Naive thymus-derived CD8-positive, alpha-beta T cell (primary cell): ENCODE results near the gene PLEKHF1. TPM values are rescaled to one million over a fixed set of nuclear protein-coding genes. Genes with fewer than 3 reads are reported as not detected.

ENCODE experiments used
- ATAC-seq, 2 donors: fragments of 150-1000 bp; cut with Tn5 transposase in 1 of 2; sonication (Bioruptor Pico), chemical (Tn5 transposase) in 1 of 2; 1 replicate in 1 of 2; 2 replicates in 1 of 2; pipeline ENCODE4 v1.10.0; 2021; ENCODE audit warnings: mild to moderate bottlenecking in 2 of 2, moderate library complexity in 2 of 2
- POLR2A ChIA-PET: fragments of 350-600 bp; sonication (Branson Sonifier 250); formaldehyde crosslinking; loops from one replicate; lab custom pipeline; 2021; ENCODE audit warnings: antibody characterized with exemption; lab: Charles Lee
- DNase-seq, 10 donors: peaks; one replicate each; pipeline versions ENCODE4 v3.0.0 to v3.0.0-alpha.2; 2020 to 2022
- H3K27ac Mint-ChIP-seq, 10 donors: one replicate each; pipeline ENCODE4 v1.8.0; 2020 to 2022; ENCODE audit warnings: mild to moderate bottlenecking in 10 of 10, mixed read lengths in 10 of 10, moderate library complexity in 4 of 10, inconsistent platforms in 1 of 10
- H3K27me3 Mint-ChIP-seq, 5 donors: one replicate each; pipeline ENCODE4 v1.8.0; 2021 to 2022; ENCODE audit warnings: mixed read lengths in 5 of 5
- H3K36me3 Mint-ChIP-seq, 3 donors: one replicate each; pipeline ENCODE4 v1.8.0; 2020 to 2022; ENCODE audit warnings: mixed read lengths in 3 of 3, mild to moderate bottlenecking in 2 of 3, inconsistent platforms in 1 of 3
- H3K4me1 Mint-ChIP-seq, 4 donors: one replicate each; pipeline ENCODE4 v1.8.0; 2021 to 2022; ENCODE audit warnings: mixed read lengths in 4 of 4
- H3K4me3 Mint-ChIP-seq, 10 donors: one replicate each; pipeline ENCODE4 v1.8.0; 2020 to 2022; ENCODE audit warnings: mild to moderate bottlenecking in 10 of 10, mixed read lengths in 10 of 10, moderate library complexity in 6 of 10, inconsistent platforms in 1 of 10
- H3K9me3 Mint-ChIP-seq, 9 donors: one replicate each; pipeline ENCODE4 v1.8.0; 2020 to 2022; ENCODE audit warnings: mixed read lengths in 9 of 9, mild to moderate bottlenecking in 3 of 9, inconsistent platforms in 1 of 9, moderate library complexity in 1 of 9
- polyA plus RNA-seq, 3 donors: library from polyadenylated mRNA; unstranded; fragments of 300-500 nt; fragmentation: Illumina TruSeq; gene quantifications; one replicate each; pipeline ENCODE4 v1.2.3, GENCODE V29; 2021
- total RNA-seq, 8 experiments: library from RNA in 2 of 8; stranded (reverse) in 2 of 8; gene quantifications; one replicate each; pipeline ENCODE4 v1.2.3 and lab custom pipeline; 2021 to 2026

PLEKHF1 gene
- total and polyA plus RNA-seq, 5 experiments from 2014 or later: 3.8 to 19.8 (median 18.0) TPM

DNA sequence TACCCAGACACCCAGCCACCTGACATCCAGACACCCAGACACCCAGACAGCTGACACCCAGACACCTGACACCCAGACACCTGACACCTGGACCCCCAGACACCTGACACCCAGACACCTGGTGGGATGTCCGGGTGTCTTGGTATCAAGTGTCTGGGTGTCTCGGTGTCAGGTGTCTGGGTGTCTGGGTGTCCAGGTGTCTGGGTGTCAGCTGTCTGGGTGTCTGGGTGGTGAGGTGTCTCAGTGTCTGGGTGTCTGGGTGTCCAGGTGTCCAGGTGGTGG lies 31.2 kb downstream of the PLEKHF1 start:
- Mint-ChIP-seq H3K4me3 (no peak overlapping the region), H3K27ac (peak overlapping the region in 6 of 10 donors; percentile 41 to 81 (median 60)), H3K36me3 (peaks cover 0 to 1% (median 0%) of the 10 kb centered on the region in 3 donors), H3K27me3 (no peaks in the 10 kb centered on the region), H3K4me1 (peaks cover 14 to 37% (median 24%) of the 10 kb centered on the region in 4 donors), H3K9me3 (no peaks in the 10 kb centered on the region)
- POLR2A ChIA-PET: interaction anchor here (0.6 to 1.0 kb wide), 3 partner anchors 14 to 20 kb away, joined by 3 to 4 read pairs (median 3); no protein-coding TSS in a partner anchor
- ATAC-seq (no peak), DNase-seq (no peak)

DNA sequence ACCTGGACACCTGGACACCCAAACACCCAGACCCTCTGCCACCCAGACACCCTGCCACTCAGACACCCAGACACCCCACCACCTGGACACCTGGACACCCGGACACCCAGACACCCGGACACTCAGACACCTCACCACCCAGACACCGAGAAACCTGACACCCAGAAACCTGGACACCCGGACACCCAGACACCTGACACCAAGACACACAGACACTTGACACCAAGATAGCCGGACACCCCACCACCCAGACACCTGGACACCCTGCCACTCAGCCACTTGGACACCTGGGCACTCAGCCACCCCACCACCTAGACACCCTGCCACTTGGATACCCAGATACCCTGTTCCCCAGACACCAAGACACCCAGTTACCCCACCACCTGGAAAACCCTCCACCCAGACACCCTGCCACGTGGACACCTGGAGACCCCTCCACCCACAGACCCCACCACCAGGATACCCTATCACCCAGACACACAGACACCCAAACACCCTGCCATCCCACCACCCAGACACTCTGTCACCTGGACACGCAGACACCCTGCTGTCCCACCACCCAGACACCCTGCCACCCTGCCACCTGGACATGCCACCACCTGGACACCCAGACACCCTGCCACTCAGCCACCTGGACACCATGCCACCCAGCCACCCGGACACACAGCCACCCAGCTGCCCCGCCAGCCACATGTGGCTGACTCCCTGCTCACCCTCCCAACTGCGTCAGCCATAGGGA lies 32.4 kb downstream of the PLEKHF1 start:
- ATAC-seq (no peak), DNase-seq (no peak)
- peaks cover 0 to 10% (median 2%) of the 10 kb centered on the region in 3 donors for H3K36me3 Mint-ChIP-seq
- POLR2A ChIA-PET: interaction anchor here (0.6 to 4.0 kb wide), 2 partner anchors 13 to 17 kb away, joined by 3 to 28 read pairs; partner anchors contain the start of gene C19orf12
- peak overlapping the region; percentile 41 to 95 (median 80) for H3K27ac Mint-ChIP-seq
- no peaks in the 10 kb centered on the region for H3K27me3 Mint-ChIP-seq
- H3K4me3 Mint-ChIP-seq: no peak overlapping the region
- H3K9me3 Mint-ChIP-seq: no peaks in the 10 kb centered on the region
- H3K4me1 Mint-ChIP-seq: peaks cover 14 to 41% (median 24%) of the 10 kb centered on the region in 4 donors

- no peaks in the 10 kb centered on the region for H3K27me3 Mint-ChIP-seq
- H3K4me3 Mint-ChIP-seq: no peak overlapping the region
- DNase-seq (no peak), ATAC-seq (no peak)
- H3K9me3 Mint-ChIP-seq: no peaks in the 10 kb centered on the region
- H3K27ac Mint-ChIP-seq: peak overlapping the region in 1 of 10 donors; percentile 29
- H3K36me3 Mint-ChIP-seq: peaks cover 2 to 26% (median 2%) of the 10 kb centered on the region in 3 donors
- peaks cover 9 to 45% (median 21%) of the 10 kb centered on the region in 4 donors for H3K4me1 Mint-ChIP-seq
- POLR2A ChIA-PET: interaction anchor here (4.0 kb wide), 1 partner anchor 15 kb away, joined by 28 read pairs; the partner anchor contains the start of gene C19orf12
Measured at GRCh38 chr19:29699861-29700260, 34.6 kb downstream of the PLEKHF1 start.

GRCh38 chr19:29700498-29700897 lies 35.2 kb downstream of the PLEKHF1 start:
- H3K36me3 Mint-ChIP-seq: peaks cover 2 to 32% (median 4%) of the 10 kb centered on the region in 3 donors
- no peak for DNase-seq
- H3K4me3 Mint-ChIP-seq: no peak overlapping the region
- H3K27me3 Mint-ChIP-seq: no peaks in the 10 kb centered on the region
- POLR2A ChIA-PET: interaction anchor here (1.2 to 4.0 kb wide), 2 partner anchors 10 to 15 kb away, joined by 7 to 28 read pairs; partner anchors contain the start of gene C19orf12
- H3K4me1 Mint-ChIP-seq: peaks cover 10 to 43% (median 20%) of the 10 kb centered on the region in 4 donors
- H3K27ac Mint-ChIP-seq: peak overlapping the region in 6 of 10 donors; percentile 20 to 75 (median 46)
- H3K9me3 Mint-ChIP-seq: no peaks in the 10 kb centered on the region
- no peak for ATAC-seq

DNA sequence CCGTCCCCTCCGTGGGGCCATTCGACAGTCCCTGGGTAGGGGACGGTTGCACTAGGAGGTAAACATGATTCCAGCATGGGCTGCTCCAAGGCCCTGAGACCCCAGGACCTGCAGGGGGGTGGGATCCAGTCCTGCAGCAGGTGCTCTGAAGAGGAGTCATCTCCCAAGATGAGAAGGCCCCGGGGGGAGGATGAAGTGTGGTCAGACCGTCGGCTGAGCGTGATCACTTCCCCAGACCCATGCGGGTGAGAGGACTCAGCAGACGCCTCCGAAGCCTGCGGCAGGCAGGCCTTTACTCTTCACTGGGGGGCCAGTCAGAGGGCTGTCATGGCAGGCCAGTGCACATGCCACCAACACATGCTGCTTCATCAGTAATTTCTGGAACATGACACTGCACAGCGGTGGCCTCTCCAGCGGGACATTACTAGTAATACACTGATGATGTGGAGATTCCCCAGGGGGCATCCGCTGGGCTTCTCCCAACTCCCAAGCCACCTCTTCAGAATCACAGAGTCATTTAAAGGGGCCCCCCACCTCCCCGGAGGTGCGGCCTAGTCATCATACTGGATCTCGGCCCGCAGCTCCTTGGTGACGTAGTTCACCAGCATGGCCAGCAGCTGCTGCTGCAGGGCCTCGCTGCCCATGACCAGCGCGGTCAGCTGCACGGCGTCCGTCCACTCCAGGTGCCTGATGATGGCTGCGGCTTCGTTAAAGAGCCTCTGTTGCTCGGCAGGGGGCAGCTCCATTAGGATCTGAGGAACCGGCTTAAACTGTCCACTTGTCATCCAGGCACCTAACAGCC lies 37.1 kb downstream of the PLEKHF1 start:
- Mint-ChIP-seq H3K4me1 (peaks cover 9 to 49% (median 17%) of the 10 kb centered on the region in 4 donors), H3K4me3 (no peak overlapping the region), H3K27ac (peak overlapping the region in 2 of 10 donors; percentile 45 to 68), H3K27me3 (no peaks in the 10 kb centered on the region), H3K9me3 (no peaks in the 10 kb centered on the region), H3K36me3 (peaks cover 4 to 51% (median 7%) of the 10 kb centered on the region in 3 donors)
- ATAC-seq: no peak
- POLR2A ChIA-PET: interaction anchor here (0.7 to 0.9 kb wide), 3 partner anchors 9 to 26 kb away, joined by 3 read pairs; no protein-coding TSS in a partner anchor
- DNase-seq: no peak

- Mint-ChIP-seq H3K27me3 (no peaks in the 10 kb centered on the region), H3K9me3 (no peaks in the 10 kb centered on the region), H3K36me3 (peaks cover 4 to 56% (median 9%) of the 10 kb centered on the region in 3 donors), H3K27ac (peak overlapping the region in 1 of 10 donors; percentile 24), H3K4me3 (no peak overlapping the region), H3K4me1 (peaks cover 6 to 50% (median 17%) of the 10 kb centered on the region in 4 donors)
- ATAC-seq (no peak), DNase-seq (no peak)
- POLR2A ChIA-PET: interaction anchor here (0.7 to 0.9 kb wide), 4 partner anchors 9 to 26 kb away, joined by 3 read pairs; no protein-coding TSS in a partner anchor
Measured at GRCh38 chr19:29702963-29703320, 37.7 kb downstream of the PLEKHF1 start.

DNA sequence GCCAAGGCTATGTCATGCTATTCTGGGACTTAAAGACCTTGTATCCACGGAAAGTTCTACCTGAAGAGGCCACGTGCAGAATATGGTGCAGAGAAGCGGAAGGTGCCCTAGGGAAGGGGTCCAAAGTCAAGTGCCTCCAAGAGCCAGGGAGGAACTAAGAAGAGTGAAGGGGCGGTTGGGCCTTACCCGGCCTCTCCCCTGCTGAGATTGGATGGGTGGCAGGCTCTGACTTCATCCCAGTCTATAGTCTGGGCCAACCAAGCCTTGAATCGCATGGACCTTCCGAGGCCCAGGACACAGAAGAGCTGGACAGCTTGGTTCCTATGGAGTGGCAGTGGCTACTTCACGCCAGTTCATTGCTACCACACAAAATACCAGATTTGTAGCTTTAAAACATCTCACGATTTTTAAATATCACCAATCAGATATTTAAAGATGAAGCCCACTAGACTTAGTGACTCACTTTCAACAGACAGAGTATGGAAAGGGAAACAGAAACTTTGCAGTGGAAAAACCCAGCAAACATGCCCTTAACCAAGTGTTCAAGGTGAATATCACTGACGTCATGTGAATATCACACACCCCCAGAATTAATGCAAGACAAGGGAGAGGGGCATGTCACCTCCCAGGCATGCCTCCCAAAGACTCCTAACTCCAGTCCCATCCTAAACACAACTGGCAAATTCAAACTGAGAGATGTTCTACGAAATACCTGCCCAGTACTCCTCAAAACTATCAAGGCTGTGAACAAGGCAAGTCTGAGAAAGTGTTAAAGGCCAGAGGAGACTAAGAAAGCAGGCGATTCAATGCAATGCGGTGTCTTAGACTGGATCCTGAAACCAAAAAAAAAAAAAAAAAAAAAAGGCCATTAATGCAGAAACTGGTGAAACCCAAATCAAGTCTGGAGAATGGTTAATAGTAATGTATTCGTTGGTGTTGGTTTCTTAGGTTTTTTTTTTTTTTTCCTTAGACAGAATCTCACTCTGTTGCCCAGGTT lies 39.6 kb downstream of the PLEKHF1 start:
- DNase-seq: no peak
- no peaks in the 10 kb centered on the region for H3K27me3 Mint-ChIP-seq
- peak overlapping the region in 3 of 10 donors; percentile 11 to 53 (median 21) for H3K4me3 Mint-ChIP-seq
- peaks cover 13 to 64% (median 30%) of the 10 kb centered on the region in 4 donors for H3K4me1 Mint-ChIP-seq
- peak overlapping the region in 8 of 10 donors; percentile 22 to 82 (median 71) for H3K27ac Mint-ChIP-seq
- peak in 1 of 2 donors; percentile 33 for ATAC-seq
- H3K9me3 Mint-ChIP-seq: no peaks in the 10 kb centered on the region
- H3K36me3 Mint-ChIP-seq: peaks cover 4 to 67% (median 13%) of the 10 kb centered on the region in 3 donors
- POLR2A ChIA-PET: interaction anchor here (1.0 to 1.6 kb wide), 3 partner anchors 8 to 94 kb away, joined by 3 to 13 read pairs (median 5); partner anchors contain the start of gene C19orf12

GRCh38 chr19:29705706-29706105 lies 40.4 kb downstream of the PLEKHF1 start:
- Mint-ChIP-seq H3K4me1 (peaks cover 21 to 67% (median 38%) of the 10 kb centered on the region in 4 donors), H3K9me3 (no peaks in the 10 kb centered on the region), H3K36me3 (peaks cover 4 to 69% (median 13%) of the 10 kb centered on the region in 3 donors), H3K27ac (peak overlapping the region in 7 of 10 donors; percentile 12 to 82 (median 44)), H3K27me3 (no peaks in the 10 kb centered on the region), H3K4me3 (no peak overlapping the region)
- ATAC-seq (no peak), DNase-seq (no peak)
- POLR2A ChIA-PET: interaction anchor here (0.5 to 1.6 kb wide), 4 partner anchors 10 to 98 kb away, joined by 3 to 13 read pairs (median 4); partner anchors contain the start of gene C19orf12

- H3K4me3 Mint-ChIP-seq: peak overlapping the region in 1 of 10 donors; percentile 26
- peaks cover 4 to 67% (median 13%) of the 10 kb centered on the region in 3 donors for H3K36me3 Mint-ChIP-seq
Measured at GRCh38 chr19:29706635-29707034, 41.4 kb downstream of the PLEKHF1 start.

GRCh38 chr19:29708554-29709439 lies 43.5 kb downstream of the PLEKHF1 start:
- Mint-ChIP-seq H3K4me1 (peaks cover 38 to 87% (median 69%) of the 10 kb centered on the region in 4 donors), H3K36me3 (peaks cover 4 to 54% (median 12%) of the 10 kb centered on the region in 3 donors), H3K27me3 (no peaks in the 10 kb centered on the region), H3K9me3 (no peaks in the 10 kb centered on the region), H3K27ac (peak overlapping the region; percentile 67 to 99 (median 86)), H3K4me3 (peak overlapping the region in 7 of 10 donors; percentile 39 to 68 (median 59))
- DNase-seq (no peak), ATAC-seq (no peak)
- POLR2A ChIA-PET: interaction anchor here (1.3 to 1.9 kb wide), 2 partner anchors 8 to 103 kb away, joined by 6 read pairs; partner anchors contain the start of gene POP4

More at GRCh38 chr19:29706635-29707034, 41.4 kb downstream of the PLEKHF1 start:
- POLR2A ChIA-PET: interaction anchor here (1.2 to 1.9 kb wide), 4 partner anchors 9 to 96 kb away, joined by 3 to 13 read pairs (median 5); partner anchors contain the start of gene C19orf12
- ATAC-seq (no peak), DNase-seq (no peak)
- H3K4me1 Mint-ChIP-seq: peaks cover 25 to 74% (median 47%) of the 10 kb centered on the region in 4 donors
- peak overlapping the region in 7 of 10 donors; percentile 4 to 99 (median 68) for H3K27ac Mint-ChIP-seq
- H3K27me3 Mint-ChIP-seq: no peaks in the 10 kb centered on the region
- H3K9me3 Mint-ChIP-seq: no peaks in the 10 kb centered on the region
